ENCODE results near the gene SLC38A2.

SLC38A2 gene

DNA sequence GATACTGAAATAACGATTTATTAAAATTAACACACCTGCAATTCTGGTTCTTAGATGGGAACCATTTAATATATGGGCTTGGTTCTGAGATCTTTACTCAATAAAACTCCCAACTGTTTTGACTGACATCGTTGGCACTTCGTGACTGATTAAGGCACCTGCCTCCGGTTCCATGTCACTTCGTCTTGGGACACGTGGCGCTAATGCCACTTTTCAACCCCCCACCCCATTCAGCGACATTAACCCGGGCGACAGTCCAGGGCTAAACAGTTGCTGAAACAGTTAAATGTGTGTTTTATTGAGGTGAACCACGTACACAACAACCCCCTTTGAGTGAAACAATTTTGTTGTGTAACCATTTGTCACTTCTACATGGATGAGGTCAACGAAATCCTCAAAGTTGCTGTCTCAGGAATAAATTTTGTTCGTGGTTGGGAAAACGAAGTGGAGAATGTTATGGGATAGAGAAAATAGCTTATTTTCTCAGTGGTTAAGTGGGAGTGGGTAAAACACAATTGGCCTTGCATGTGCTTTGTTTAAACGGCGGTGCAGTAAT lies 9.9 kb upstream of the SLC38A2 start:
- TF ChIP-seq, protein P1, sequence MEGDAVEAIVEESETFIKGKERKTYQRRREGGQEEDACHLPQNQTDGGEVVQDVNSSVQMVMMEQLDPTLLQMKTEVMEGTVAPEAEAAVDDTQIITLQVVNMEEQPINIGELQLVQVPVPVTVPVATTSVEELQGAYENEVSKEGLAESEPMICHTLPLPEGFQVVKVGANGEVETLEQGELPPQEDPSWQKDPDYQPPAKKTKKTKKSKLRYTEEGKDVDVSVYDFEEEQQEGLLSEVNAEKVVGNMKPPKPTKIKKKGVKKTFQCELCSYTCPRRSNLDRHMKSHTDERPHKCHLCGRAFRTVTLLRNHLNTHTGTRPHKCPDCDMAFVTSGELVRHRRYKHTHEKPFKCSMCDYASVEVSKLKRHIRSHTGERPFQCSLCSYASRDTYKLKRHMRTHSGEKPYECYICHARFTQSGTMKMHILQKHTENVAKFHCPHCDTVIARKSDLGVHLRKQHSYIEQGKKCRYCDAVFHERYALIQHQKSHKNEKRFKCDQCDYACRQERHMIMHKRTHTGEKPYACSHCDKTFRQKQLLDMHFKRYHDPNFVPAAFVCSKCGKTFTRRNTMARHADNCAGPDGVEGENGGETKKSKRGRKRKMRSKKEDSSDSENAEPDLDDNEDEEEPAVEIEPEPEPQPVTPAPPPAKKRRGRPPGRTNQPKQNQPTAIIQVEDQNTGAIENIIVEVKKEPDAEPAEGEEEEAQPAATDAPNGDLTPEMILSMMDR (IDR thresholded peaks at IDR 0.05; ENCODE audit: low read depth, low read length): no peak
- H3K4me3 ChIP-seq (ENCODE audit: low read depth, low read length): peak overlapping the region; percentile 73

DNA sequence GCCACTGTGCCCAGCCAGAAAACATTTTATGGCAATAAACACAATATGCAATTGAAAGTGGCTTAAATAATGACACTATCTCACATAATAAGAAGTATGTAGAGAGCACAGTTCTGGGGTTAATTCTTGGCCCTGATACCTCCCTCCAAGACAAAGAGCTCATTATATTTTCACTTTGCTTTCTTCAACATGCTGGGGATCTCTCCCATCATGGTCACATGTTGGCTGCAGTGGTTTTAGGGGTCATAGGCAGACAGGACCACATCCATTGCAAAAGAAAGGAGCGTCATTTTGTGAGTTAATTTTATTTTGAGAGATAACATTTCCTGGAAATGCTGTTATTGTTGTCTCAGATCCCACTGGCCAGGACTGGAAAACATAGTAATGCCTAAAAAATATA lies 8.3 kb upstream of the SLC38A2 start:
- TF ChIP-seq, protein P1 (IDR thresholded peaks at IDR 0.05; ENCODE audit: low read depth, low read length): no peak
- no peak overlapping the region for H3K4me3 ChIP-seq (ENCODE audit: low read depth, low read length)

DNA sequence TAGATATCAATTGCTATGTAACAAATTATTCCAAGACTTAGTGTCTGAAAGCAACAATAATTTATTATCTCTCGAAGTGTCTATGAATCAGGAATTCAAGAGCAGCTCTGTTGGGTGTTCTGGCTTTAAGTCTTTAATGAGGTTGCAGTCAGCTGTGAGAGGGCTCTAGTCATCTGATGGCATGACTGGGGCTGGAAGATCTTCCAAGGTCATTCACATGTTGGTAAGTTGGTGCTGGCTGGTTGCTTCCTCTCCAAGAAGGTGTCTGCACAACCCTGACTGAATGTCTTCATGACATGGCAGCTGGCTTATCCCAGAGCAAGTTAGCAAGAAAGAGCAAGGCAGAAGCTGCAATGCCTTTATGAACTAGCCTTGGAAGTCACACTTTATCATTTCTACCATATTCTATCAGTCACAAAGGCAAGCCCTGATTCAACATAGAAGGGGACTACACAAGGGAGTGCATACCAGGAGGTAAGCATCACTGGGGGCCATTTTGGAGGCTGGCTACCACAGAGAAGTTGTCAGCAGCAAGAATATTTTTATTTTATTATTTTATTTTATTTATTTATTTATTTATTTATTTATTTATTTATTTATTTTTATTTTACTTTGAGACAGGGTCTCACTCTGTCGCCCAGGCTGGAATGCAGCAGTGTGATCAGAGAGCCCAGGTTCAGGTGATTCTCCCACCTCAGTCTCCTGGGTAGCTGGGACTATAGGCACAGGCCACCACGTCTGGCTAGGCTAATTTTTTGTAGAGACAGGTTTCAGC lies 7.6 kb upstream of the SLC38A2 start:
- TF ChIP-seq, protein P1 (IDR thresholded peaks at IDR 0.05; ENCODE audit: low read depth, low read length): no peak
- H3K4me3 ChIP-seq (ENCODE audit: low read depth, low read length): no peak overlapping the region

DNA sequence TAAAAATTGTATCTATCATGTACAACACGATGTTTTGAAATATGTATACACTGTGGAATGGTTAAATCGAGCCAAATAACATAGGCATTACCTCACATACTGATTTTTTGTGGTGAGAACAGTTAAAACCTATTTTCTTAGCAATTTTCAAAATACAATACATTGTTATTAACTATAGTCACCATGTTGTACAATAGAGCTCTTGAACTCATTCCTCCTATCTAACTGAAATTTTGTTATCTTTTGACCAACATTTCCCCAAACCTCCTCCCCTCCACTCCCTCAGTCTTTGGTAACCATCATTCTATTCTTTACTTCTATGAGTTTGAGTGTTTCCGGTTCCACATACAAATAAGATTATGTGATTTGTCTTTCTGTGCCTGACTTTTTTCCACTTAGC lies 6.8 kb upstream of the SLC38A2 start:
- no peak overlapping the region for H3K4me3 ChIP-seq (ENCODE audit: low read depth, low read length)
- TF ChIP-seq, protein P1 (IDR thresholded peaks at IDR 0.05; ENCODE audit: low read depth, low read length): no peak

DNA sequence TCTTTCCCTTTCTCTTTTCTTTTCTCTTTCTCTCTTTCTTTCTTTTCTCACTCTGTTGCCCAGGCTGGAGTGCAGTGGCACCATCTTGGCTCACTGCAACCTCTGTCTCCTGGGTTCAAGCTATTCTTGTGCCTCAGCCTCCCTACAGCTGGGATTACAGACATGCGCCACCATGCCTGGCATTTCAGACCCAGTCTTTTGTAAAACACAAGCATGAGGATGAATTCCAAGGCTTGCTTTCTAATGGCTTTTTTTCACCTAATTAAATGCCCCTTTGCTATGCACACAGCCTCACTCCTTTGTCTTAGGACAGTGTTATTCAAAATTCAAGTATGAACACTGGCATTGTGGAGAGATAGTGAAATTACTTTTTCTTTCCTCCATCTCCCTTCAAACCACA lies 6.0 kb upstream of the SLC38A2 start:
- no peak overlapping the region for H3K4me3 ChIP-seq (ENCODE audit: low read depth, low read length)
- TF ChIP-seq, protein P1 (IDR thresholded peaks at IDR 0.05; ENCODE audit: low read depth, low read length): no peak

DNA sequence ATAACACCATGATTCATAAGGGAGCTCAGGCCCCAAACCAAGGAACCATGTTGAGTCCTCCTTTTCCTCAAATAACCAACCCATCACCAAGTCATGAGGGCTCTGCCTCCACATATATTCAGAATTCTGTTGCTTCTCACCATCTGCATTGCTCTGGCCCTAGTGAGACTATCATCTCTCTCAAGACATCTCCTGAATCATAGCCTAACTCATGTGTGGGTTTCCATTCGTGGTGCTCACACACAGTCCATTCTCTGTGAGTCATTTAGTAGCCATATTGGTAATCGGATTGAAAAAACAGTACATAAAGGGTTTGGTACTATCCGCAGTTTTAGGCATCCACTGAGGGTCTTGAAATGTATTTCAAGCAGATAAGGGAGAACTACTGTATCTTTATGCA lies 5.1 kb upstream of the SLC38A2 start:
- TF ChIP-seq, protein P1 (IDR thresholded peaks at IDR 0.05; ENCODE audit: low read depth, low read length): no peak
- no peak overlapping the region for H3K4me3 ChIP-seq (ENCODE audit: low read depth, low read length)

DNA sequence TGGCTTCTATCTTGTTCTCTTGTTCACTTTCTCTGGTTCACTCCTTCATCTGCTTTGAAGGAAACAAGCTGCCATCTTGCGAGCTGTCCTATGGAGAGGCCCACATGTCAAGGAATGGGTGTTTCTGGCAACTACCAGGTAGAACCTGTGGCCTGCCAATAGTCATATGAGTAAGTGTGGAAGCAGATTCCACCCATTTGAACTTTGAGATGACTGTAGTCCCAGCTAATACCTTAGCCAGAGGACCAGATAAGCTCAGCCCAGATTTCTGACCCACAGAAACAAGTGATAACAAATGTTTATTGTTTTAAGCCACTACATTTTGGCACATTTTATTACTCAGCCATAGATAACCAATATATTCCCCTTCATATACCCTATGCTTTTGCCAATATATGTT lies 4.0 kb upstream of the SLC38A2 start:
- TF ChIP-seq, protein P1 (IDR thresholded peaks at IDR 0.05; ENCODE audit: low read depth, low read length): no peak

More for the DNA sequence above, 4.0 kb upstream of the SLC38A2 start:
- H3K4me3 ChIP-seq (ENCODE audit: low read depth, low read length): no peak overlapping the region
